Activated CD4-positive, alpha-beta T cell treated with anti-CD3 and anti-CD28 coated beads, Interleukin-2, Interleukin-6, amounts not matched to agents 100 ng/mL and 50 ng/mL, durations not matched to agents 16 hours and 8 hours (primary cell): Measurements from ENCODE around the gene OSBPL1A.

Source experiments
- DNase-seq: peaks from one replicate; pipeline ENCODE4 v3.0.0-alpha.2; 2020

Gene OSBPL1A

DNA sequence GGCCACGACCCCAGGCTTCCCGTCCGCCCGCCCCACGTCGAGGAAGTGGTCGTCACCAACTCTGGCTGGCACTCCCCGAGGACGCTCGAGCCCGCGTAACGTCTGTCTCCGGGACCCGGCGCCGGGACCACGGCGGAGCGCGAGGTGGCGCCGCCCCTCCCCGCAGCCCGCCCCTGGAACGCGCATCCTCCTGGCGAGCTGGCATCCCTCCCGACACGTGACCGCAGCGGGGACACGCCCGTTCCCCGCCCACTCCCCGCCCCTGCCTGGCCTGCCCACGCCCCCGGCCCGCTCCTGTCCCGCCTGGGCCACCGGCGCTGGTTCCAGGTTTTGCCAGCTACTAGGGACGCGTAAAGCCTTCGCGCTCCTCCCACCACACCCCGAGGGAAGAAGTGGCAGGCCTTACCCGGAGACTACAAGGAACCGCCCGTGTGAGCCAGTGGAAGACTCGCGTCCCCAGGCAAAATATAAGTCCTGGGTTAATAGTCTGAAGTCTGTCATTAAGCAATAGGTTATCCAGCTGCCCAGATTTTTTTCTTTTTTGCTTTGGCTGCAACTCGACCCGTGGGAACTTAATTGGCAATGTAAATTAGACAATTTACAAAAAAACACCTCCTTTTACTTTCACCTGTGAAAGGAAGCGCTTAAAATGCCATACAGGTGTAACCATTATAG lies at the start of gene OSBPL1A:
OSBPL1A (minus strand) TSS at position 131 of the 675 bp plus-strand sequence. CDS start 20,291 bp downstream, outside the sequence.
- DNase-seq: peak; percentile 92

DNA sequence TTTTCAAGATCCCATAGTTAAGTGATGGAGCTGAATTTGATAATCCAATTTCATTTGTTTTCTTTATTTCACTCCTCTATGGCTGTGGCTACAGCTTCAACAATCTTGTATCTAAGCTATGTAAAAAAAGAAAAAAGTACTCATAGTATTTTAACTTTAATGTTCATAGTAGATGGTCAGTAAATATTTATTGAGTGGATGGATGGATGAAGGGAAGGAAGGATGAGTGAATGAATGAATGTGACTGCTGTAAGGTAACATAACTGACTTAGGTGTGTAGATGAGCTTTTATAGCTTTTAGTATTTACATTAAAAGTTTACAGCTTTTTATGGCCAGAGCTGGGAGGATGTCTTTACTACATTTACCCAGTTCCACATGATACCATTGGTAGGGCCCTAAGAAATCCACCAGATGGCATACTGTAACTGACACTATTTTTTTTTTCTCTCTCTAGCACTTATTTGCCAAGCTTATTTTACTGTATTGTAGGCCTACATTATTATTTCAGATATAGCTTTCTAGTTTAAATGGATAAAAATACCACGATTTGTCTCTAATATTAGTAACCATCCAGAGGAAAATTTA lies 49.4 kb upstream of the OSBPL1A start:
- no peak for DNase-seq

DNA sequence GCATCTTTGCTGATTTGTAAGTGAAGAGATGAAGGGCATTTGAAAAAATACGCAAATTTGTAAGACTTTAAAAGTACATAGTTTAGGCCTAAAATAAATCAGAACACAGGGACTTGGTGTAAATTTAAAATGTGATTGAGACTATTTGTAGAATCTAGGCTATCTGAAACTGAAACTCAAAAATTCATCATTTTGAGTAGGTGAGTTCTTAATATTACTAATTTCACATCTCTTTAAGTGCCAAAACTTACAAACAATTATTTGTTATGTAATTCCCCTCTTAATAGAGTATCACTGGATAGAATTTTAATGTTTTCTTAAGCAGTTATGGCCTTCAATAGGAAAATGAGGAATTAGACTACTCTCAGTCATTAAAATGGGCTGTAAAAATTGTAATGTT lies 48.8 kb upstream of the OSBPL1A start:
- no peak for DNase-seq

DNA sequence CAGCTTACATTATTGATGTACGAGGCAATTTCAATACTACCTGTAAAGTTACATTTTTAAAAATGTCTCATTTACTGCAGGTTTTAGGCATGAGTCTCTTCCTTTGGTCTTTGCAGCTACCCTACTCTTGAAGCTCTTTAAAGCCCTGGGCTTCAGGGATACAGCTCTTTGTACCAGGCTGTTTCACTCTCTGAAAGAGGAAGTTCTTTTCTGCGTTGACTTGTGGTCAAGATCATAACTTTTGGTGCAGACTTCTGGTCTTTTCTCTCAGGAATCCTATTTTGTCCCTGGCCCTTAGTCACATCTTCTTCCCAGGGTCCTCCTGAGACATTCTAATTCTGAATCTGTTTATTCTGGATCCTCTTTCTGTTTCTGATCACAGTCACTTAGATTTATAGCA lies 46.2 kb upstream of the OSBPL1A start:
- no peak for DNase-seq

DNA sequence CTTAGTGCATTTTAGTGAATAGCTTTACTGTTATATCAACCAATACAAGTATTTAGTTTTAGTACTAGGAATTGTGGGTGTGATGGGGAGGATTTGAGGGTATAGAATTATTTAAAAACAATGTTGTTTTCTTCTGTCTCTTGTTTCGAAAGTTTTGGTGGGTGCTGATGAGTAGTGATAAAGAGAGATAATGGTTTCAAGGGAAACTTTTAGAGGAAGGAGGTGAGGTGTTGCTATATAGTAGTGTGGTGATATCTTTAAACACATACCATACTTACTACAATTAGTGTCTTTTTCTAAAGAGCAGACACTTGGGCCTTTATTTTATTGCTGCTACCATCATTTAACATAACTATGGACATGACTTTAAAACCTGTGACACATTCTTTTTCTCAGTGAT lies 39.3 kb upstream of the OSBPL1A start:
- DNase-seq: no peak

DNA sequence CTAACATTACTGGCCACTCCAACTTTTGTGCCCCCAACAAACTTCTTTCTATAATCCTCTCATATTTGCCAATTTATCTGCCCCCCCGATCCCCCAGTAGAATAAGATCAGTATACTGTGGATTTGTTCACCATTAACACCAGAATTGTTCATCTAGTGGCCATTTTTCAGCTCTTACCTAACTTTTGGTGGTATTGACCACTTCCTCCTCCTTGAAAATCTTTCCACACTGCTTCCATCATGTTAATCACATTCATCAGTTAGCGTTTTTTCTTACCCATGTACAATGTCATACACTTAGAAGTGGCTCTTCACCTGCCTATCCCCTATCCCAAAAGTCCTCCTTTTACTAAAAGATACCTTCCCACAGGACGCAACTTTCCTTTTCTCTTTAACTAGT lies 35.0 kb upstream of the OSBPL1A start:
- no peak for DNase-seq

DNA sequence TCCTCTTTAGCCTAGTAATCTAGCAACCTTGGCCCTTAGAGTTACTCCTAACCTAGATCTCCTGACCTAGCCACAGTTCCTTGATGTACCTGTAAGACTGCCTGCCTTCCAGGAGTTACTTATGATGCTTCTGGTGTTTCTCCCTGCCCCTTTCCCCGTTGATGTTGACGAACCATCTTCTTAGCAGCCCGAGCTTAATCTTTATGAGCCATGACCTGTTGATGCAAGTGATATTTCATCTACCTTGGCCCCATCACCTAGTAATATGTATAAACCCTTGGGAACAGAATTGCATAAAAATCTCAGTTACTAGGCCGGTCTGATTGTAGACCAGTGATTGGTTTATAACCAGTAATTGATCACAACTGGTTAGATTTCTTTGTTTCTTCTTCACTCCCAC lies 31.6 kb upstream of the OSBPL1A start:
- no peak for DNase-seq

DNA sequence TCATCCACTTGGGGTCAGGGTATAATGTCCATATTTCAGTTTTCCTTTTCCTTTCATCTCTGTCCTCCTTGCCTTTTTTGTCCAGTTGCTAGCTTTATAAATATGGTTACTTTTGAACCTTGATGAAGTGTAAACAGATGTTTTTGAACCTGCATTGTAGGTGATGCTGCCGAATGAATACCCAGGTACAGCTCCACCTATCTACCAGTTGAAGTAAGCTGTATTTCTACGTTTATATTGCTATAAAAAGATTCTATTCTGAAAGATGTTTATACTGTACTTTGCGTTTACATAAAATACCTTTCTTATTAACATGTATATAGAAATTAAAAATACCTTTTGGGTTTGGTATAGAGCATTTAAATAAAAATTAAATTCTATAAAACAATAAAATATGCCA lies 31.1 kb upstream of the OSBPL1A start:
- no peak for DNase-seq

DNA sequence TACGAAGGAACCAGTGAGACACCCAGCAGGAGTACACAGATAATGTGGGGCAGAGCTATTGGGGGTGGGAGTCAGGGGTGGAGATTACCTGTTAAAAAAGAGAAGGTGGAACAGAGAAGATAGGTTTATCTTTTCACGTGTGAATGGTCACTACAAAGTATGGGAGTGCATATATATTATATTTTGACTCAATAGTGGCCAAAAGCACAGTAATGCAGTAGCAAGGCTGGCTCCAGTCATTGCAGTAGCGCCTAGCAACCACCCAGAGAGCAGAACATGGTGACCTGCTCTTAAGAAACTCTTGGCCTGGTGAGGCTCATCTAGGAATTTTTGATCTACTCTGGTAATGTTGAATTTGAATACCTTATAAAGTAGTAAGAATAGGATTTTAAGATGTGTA lies 29.9 kb upstream of the OSBPL1A start:
- peak; percentile 25 for DNase-seq

DNA sequence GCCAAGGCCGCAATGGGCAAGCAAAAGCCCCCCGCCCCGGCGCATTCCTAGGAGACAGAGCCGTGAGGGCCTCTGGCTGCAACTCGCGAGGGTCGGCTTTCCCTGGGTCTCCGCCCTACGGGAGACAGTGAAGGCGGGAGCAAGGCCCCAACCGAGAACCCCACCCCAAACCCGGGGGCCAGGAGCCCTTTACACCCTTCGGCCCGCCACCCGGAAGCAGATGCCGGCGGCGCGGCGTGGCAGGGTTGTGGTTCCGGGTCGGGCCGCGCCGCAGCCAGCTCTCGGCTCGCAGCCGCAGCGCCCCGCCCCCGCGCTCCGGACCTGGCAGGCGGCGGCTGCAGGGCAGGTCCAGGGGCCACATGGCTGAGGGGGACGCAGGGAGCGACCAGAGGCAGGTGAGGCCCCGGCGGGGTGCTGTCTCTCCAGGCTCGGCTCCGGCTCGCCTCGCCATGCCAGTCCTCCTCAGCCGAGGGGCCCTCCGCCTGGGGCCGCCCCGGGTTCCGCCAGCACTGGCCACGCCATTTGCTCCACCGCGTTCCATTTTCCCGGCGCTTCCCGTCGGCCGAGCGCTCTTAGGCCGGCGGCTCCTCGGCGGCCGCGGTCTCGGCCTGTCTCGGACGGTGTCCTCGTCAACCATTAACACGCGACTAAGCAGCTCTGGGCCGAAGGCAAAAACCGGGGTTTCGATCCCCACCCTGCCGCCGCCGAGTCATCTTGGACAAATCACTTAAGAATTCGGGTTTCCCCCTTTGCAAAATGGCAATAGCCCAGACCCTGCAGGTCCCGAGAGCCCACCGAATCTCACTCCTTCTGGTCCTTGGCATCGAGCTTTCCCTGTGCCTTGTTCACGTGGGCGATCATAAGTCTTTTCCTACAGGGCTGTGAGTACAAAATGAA lies 29.0 kb upstream of the OSBPL1A start, which contains the start of gene IMPACT:
IMPACT (plus strand) TSS at position 273 of the 897 bp plus-strand sequence; CDS start at position 360, 87 bp downstream.
- DNase-seq: peak; percentile 86

DNA sequence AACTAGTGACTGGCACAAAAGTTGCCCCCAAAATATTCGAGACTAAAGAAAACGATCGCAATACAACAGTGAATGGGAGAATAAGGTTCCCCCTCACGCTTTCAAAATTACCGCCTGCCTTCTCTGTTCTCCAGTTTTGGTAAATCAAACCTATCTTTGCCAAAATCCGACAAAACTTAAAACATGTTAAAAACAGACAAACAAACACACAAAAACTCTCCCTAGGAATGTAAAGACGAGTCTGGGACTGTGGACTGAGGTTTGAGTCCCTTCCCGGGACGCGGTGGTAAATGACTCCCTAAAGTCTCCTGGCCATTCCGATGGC lies 28.4 kb upstream of the OSBPL1A start:
- no peak for DNase-seq

DNA sequence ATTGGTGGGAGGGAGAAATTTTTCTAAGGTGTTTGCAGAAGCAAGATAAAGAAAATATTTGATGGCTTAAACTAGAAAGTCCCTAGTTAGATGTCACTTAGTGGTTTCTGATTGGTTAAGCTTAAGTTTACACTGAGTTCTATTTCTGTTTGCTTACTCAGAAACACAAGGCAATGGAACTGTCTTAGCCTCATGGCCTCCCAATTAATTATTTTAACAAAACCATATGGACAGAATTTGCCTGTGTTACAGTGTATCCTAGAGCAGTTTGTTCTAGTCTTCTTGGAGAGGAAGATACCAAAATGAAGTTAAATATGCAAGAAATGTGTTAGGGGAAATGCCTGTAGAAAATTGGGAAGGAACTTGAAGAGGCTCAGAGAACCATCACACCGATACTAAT lies 24.2 kb upstream of the OSBPL1A start:
- DNase-seq: no peak

DNA sequence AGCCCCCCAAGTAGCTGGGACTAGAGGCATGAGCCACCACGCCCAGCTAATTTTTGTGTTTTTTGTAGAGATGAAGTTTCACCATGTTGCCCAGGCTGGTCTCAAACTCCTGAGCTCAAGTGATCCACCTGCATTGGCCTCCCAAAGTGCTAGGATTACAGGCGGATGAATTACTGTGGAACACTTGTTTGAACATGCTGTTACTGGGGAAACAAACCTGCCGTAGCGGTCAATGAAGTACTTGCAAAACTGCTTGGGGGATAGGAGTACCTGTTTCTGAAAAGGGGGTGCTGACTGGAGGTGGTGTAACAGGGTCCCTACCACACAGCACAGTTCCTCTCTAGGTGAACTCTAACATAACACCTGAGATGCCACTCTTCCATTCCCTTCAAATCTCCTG lies 22.9 kb upstream of the OSBPL1A start:
- DNase-seq: no peak

DNA sequence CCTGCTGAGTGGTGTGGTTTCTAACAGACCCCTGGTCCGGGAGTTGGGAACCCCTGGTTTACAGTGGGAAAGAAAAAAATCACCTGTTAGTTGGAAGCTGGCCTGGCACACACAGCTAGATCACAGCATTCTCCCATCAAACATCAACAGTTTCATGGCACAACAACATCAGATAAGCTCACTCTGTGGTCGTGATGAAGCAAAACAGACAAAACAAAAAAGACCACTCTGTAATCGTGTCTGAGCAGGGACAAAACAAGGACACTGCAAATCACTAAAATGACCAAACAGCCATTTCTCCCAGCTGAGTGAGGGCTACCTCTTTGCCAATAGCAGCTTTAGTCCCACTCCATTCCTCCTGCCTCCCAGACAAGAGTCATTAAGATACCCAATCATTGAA lies 19.9 kb upstream of the OSBPL1A start:
- DNase-seq: no peak

DNA sequence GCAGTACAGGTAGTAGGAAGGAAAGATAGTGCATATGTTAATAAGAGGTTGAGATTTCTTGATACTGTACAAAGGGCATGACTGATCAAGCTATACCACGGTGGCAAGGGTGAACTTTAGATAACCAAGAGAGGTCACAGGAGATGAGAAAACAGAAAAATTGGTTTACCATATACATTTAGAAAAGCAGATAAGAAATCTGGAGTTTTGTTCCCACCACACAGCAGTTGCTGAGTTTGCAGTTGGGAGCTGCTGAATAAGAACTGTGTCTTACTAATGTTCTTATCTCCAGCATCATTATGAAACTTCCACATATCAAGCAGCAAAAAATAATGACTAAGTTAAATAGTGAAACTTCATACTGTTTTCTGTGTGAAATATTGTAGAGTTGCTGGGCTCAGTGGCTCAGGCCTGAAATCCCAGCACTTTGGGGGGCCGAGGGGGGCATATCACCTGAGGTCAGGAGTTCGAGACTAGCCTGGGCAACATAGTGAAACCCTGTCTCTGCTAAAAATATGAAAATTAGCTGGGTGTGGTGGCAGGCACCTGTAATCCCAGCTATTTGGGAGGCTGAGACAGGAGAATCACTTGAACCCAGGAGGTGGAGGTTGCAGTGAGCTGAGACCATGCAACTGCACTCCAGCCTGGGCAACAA lies 16.9 kb upstream of the OSBPL1A start:
- peak; percentile 84 for DNase-seq

DNA sequence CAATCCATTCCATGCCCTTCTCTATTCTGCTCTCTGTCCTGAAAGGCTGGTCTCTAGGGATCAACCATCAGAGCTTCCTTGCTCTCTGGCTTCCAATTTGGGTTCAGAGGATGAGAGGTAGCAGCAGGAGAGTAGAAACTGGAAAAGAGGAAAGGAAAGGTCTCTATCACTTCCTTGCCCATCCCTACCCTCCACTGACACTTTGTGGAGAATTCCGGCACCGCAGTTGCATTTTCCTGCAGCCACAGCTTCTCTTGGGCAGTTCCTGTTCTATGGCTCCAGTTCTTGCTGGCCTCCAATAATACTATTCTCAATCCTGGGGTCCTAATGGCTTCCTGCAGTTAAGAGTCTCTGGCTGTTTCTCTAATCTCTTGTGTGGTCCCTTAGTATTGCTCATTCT lies 15.5 kb upstream of the OSBPL1A start:
- no peak for DNase-seq

DNA sequence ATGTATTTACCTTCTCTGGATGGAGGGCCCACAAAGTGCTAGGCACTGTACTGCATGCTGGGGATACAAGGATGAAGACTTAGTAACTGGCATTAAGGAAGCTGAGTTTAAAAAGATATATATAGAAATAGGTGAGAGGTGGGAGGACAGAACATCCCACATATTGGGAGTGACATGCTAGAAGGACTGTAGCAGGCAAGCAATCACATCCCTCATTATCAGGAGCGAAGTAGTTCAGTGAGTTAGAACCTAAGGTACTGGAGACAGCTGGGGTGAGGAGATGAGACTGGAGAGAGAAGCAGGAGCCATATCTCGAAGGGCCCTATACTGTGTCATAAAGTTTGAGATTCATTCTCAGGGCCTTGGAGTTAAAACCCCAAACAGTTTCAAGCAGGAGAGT lies 10.9 kb upstream of the OSBPL1A start:
- no peak for DNase-seq

DNA sequence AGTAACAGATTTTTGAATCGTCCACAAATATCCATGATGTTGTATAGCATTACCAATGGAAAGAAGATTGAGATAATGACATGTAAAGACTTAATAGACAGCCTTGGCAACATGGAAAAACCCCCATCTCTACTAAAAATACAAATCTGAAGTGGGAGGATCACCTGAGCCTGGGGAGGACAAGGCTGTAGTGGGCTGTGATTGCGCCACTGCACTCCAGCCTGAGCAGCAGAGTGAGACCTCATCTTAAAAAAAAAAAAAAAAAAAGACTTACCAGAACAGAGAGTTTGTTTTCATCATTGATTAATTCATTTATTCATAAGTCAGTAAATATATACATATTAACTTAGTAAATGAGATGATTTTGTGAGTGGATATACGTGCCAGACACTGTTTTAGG lies 7.0 kb upstream of the OSBPL1A start:
- no peak for DNase-seq

DNA sequence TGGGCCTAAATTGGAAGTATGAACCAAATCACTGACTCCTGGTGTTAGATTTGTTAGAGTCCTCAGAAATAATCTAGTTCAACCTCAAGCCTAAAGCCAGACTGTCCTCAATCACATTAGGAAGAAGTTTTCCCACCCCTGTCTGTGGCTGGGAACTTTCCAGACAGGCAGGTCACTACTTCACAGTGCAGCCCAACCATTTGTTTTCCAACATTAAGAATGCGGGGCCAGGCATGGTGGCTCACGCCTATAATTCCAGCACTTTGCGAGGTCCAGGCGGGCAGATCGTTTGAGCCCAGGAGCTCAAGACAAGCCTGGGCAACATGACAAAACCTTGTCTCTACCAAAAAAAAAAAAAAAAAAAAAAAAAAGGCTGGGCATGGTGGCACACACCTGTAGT lies 5.5 kb upstream of the OSBPL1A start:
- no peak for DNase-seq

DNA sequence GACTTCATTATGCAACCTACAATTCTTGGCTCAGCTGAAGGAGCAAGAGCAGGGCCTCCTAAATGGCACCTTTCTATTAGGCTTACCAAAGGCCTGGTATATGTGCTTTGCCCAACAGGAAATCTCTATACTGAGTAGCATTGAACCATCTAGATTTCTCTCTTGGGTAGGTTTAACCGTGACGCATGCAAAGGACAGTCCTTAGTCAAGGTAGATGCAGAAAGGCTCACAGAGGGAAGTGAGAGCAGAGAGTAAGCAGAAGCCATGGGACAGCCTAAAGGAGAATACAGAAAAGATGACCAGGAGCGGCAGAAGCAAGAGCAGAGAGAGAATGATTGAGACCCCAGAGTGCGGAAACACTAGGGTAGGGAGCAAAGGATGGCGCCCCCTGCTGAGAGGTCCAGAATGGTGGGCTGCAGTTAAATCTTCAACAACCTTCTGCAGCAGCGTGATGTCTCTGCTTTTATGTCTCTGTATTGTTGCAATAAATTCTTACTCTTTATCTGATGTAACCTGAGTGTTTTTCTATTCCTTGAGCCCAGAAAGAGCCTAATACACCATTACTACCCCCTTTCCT lies 4.7 kb upstream of the OSBPL1A start:
- DNase-seq: no peak

DNA sequence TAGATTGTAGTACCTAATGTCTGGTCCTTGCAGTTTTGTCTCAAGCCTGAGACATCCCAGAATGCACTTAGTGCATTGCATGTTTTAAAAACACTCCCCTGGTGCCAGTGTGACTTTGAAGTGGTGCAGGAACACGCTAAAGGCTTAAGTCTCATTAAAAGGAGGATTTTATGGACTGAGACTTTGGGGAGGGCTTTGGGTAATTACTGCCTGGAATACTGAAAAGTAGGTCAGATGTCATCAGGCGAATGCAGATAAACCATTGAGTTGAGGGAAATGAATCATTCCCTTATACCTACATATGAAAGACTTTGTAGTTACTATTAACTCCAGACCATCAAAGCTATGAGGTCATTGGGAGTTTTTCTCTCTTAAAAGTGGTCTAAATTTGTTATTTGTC lies 3.0 kb upstream of the OSBPL1A start:
- DNase-seq: no peak

DNA sequence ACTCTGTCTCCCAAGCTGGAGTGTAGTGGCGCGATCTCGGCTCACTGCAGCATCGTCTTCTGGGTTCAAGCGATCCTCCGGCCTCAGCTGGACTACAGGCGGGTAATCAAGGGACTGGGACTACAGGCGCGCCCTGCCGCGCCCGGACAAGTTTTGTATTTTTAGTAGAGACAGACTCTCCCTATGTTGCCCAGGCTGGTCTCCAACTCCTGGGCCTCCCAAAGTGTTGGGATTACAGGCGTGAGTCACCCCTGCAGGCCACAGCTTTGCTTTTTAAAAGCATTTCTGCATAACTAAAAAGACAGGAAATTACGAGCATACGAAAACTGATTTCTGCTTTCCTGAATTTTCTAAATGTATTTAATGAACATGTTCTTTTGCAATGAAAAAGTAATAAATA lies 916 bp upstream of the OSBPL1A start:
- no peak for DNase-seq

DNA sequence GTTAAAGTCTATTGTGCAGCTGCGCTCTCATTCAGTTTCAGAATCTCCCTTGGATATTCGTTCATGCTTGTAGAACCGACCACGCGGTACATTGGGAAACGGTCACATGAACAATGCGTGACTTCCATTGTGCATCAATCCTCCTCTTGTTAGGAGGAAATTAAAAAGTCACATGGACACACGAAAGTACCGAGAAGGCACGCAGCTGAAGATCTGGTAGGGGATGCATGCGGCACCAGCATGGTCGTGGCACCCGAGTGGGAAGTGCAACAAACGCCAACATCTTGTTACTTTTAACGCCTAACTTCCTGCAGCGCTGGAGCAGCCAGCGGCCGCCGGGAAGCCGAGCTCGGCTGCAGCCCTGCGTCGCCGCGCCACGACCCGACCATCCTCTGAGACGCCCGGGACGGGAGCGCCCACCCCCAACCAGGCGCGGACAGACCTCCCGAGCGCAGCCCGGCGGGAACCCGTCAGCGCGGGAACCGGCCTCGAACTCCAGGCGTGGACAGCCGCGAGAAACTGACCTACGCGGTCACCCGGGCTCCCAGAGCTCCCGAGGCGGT lies 412 bp downstream of the OSBPL1A start:
- peak; percentile 49 for DNase-seq
